ENCODE results near the gene CTAGE15. TPM values are rescaled to one million over a fixed set of nuclear protein-coding genes. Genes with fewer than 3 reads are reported as not detected.
"Not testable (repeated sequence)": the region's sequence is repeated elsewhere in the genome, so short reads cannot be mapped to it uniquely, and the experiment has no call there.

CTAGE15 gene
- total RNA-seq, 1 experiment from 2014 or later = not detected

- H3K27ac ChIP-seq (ENCODE audit: low read length); DNase-seq; H4K20me1 ChIP-seq (ENCODE audit: insufficient read depth, low read depth, low read length); H3K9me2 ChIP-seq (replicated peaks; ENCODE audit: insufficient read depth, low read length); H3K4me3 ChIP-seq (ENCODE audit: low read length); H3K36me3 ChIP-seq (ENCODE audit: insufficient read depth, low read length); H3K27me3 ChIP-seq (ENCODE audit: low read length); H3K9ac ChIP-seq (ENCODE audit: low read length); H3K79me2 ChIP-seq (ENCODE audit: low read length); H3K9me3 ChIP-seq (ENCODE audit: low read length); H3K4me2 ChIP-seq (ENCODE audit: low read depth, low read length, poor library complexity, severe bottlenecking); H3K4me1 ChIP-seq (ENCODE audit: low read length); H2AFZ ChIP-seq (ENCODE audit: low read length): not testable (repeated sequence)
Measured at GRCh38 chr7:143620058-143620457, 48.5 kb downstream of the CTAGE15 start.

- not testable (repeated sequence) for H2AFZ ChIP-seq (ENCODE audit: low read length); H4K20me1 ChIP-seq (ENCODE audit: insufficient read depth, low read depth, low read length); DNase-seq; H3K36me3 ChIP-seq (ENCODE audit: insufficient read depth, low read length); H3K9me2 ChIP-seq (replicated peaks; ENCODE audit: insufficient read depth, low read length); H3K27me3 ChIP-seq (ENCODE audit: low read length); H3K4me1 ChIP-seq (ENCODE audit: low read length); H3K27ac ChIP-seq (ENCODE audit: low read length); H3K9me3 ChIP-seq (ENCODE audit: low read length); H3K79me2 ChIP-seq (ENCODE audit: low read length); H3K4me2 ChIP-seq (ENCODE audit: low read depth, low read length, poor library complexity, severe bottlenecking); H3K4me3 ChIP-seq (ENCODE audit: low read length); H3K9ac ChIP-seq (ENCODE audit: low read length)
Measured at GRCh38 chr7:143620646-143621045, 49.0 kb downstream of the CTAGE15 start, which contains the start of gene TCAF2. Gene TCAF2, plus strand, starts transcription at chr7:143620974.

GRCh38 chr7:143621175-143621574, 49.6 kb downstream of the CTAGE15 start:
- not testable (repeated sequence) for H3K4me1 ChIP-seq (ENCODE audit: low read length); DNase-seq; H3K27me3 ChIP-seq (ENCODE audit: low read length); H4K20me1 ChIP-seq (ENCODE audit: insufficient read depth, low read depth, low read length); H3K79me2 ChIP-seq (ENCODE audit: low read length); H3K9me3 ChIP-seq (ENCODE audit: low read length); H3K9me2 ChIP-seq (replicated peaks; ENCODE audit: insufficient read depth, low read length); H3K27ac ChIP-seq (ENCODE audit: low read length); H3K4me2 ChIP-seq (ENCODE audit: low read depth, low read length, poor library complexity, severe bottlenecking); H3K9ac ChIP-seq (ENCODE audit: low read length); H3K4me3 ChIP-seq (ENCODE audit: low read length); H2AFZ ChIP-seq (ENCODE audit: low read length); H3K36me3 ChIP-seq (ENCODE audit: insufficient read depth, low read length)

- not testable (repeated sequence) for H3K79me2 ChIP-seq (ENCODE audit: low read length); H3K9me2 ChIP-seq (replicated peaks; ENCODE audit: insufficient read depth, low read length); H3K9ac ChIP-seq (ENCODE audit: low read length); DNase-seq; H3K4me2 ChIP-seq (ENCODE audit: low read depth, low read length, poor library complexity, severe bottlenecking); H3K4me1 ChIP-seq (ENCODE audit: low read length); H3K27me3 ChIP-seq (ENCODE audit: low read length); H3K36me3 ChIP-seq (ENCODE audit: insufficient read depth, low read length); H2AFZ ChIP-seq (ENCODE audit: low read length); H3K27ac ChIP-seq (ENCODE audit: low read length); H3K9me3 ChIP-seq (ENCODE audit: low read length); H4K20me1 ChIP-seq (ENCODE audit: insufficient read depth, low read depth, low read length); H3K4me3 ChIP-seq (ENCODE audit: low read length)
Measured at GRCh38 chr7:143622130-143622529, 50.5 kb downstream of the CTAGE15 start.

Small RNA genes within 50 kb of the gene (small RNA-seq; reads per million reads assigned to genes)
- gene AC073264.2 (not detected), gene RNU6-162P (not detected)

Other genes starting within 250 kb of the CTAGE15 start
- 0.11 TPM in 1 of 2 replicates, not detected in the other for gene FAM131B, start 209.1 kb upstream of the CTAGE15 start, total RNA-seq (2014; rRNA removed; shearing (Covaris generic); ENCODE audit: low replicate concordance)
- gene ZYX, start 190.5 kb upstream of the CTAGE15 start, total RNA-seq (2014; rRNA removed; shearing (Covaris generic); ENCODE audit: low replicate concordance) = 9.2 and 12.0 TPM in 2 replicates
- not detected in 2 replicates for gene EPHA1, start 162.9 kb upstream of the CTAGE15 start, total RNA-seq (2014; rRNA removed; shearing (Covaris generic); ENCODE audit: low replicate concordance)
- not detected in 2 replicates for gene TAS2R60, start 128.3 kb upstream of the CTAGE15 start, total RNA-seq (2014; rRNA removed; shearing (Covaris generic); ENCODE audit: low replicate concordance)
- gene TAS2R41, start 93.9 kb upstream of the CTAGE15 start, total RNA-seq (2014; rRNA removed; shearing (Covaris generic); ENCODE audit: low replicate concordance) = not detected in 2 replicates
- gene TCAF2, start 49.2 kb downstream of the CTAGE15 start, total RNA-seq (2014; rRNA removed; shearing (Covaris generic); ENCODE audit: low replicate concordance) = 0.07 and 0.11 TPM in 2 replicates
- not detected in 2 replicates for gene CTAGE6, start 185.9 kb downstream of the CTAGE15 start, total RNA-seq (2014; rRNA removed; shearing (Covaris generic); ENCODE audit: low replicate concordance)